ENCODE data around the gene FBLIM1. TPM values are rescaled to one million over a fixed set of nuclear protein-coding genes. Genes with fewer than 3 reads are reported as not detected.
A peak's percentile ranks its signal among the peaks of the same experiment; 100 is the strongest.

FBLIM1 gene
- polyA plus RNA-seq, 4 donors, result 25.5 to 64.6 (median 42.8) TPM

GRCh38 chr1:15764269-15764764 is 5.7 kb downstream of the FBLIM1 start:
- no peak for DNase-seq (ENCODE audit: low read depth in 4 of 4, low spot score in 3 of 4)

GRCh38 chr1:15764890-15765289 is 6.3 kb downstream of the FBLIM1 start:
- no peak for DNase-seq (ENCODE audit: low read depth in 4 of 4, low spot score in 3 of 4)

GRCh38 chr1:15765495-15766194 is 7.0 kb downstream of the FBLIM1 start:
- no peak for DNase-seq (ENCODE audit: low read depth in 4 of 4, low spot score in 3 of 4)

GRCh38 chr1:15767941-15768340 is 9.3 kb downstream of the FBLIM1 start:
- no peak for DNase-seq (ENCODE audit: low read depth in 4 of 4, low spot score in 3 of 4)

GRCh38 chr1:15768388-15768787 is 9.8 kb downstream of the FBLIM1 start:
- DNase-seq (ENCODE audit: low read depth in 4 of 4, low spot score in 3 of 4), result no peak

GRCh38 chr1:15770313-15770962 is 11.8 kb downstream of the FBLIM1 start:
- DNase-seq (ENCODE audit: low read depth in 4 of 4, low spot score in 3 of 4), result no peak

GRCh38 chr1:15771836-15772515 is 13.4 kb downstream of the FBLIM1 start:
- no peak for DNase-seq (ENCODE audit: low read depth in 4 of 4, low spot score in 3 of 4)

GRCh38 chr1:15775706-15776105 is 17.1 kb downstream of the FBLIM1 start:
- DNase-seq (ENCODE audit: low read depth in 4 of 4, low spot score in 3 of 4), result no peak

GRCh38 chr1:15777909-15778707 is 19.5 kb downstream of the FBLIM1 start:
- DNase-seq (ENCODE audit: low read depth in 4 of 4, low spot score in 3 of 4), result no peak

GRCh38 chr1:15785683-15786082 is 27.1 kb downstream of the FBLIM1 start:
- DNase-seq (ENCODE audit: low read depth in 4 of 4, low spot score in 3 of 4), result no peak

- no peak for DNase-seq (ENCODE audit: low read depth in 4 of 4, low spot score in 3 of 4)
These were observed 28.0 kb downstream of the FBLIM1 start for GRCh38 chr1:15786581-15786980.

GRCh38 chr1:15788624-15789301 is 30.2 kb downstream of the FBLIM1 start:
- no peak for DNase-seq (ENCODE audit: low read depth in 4 of 4, low spot score in 3 of 4)

- no peak for DNase-seq (ENCODE audit: low read depth in 4 of 4, low spot score in 3 of 4)
These were observed 37.5 kb downstream of the FBLIM1 start for GRCh38 chr1:15796086-15796462.

- DNase-seq (ENCODE audit: low read depth in 4 of 4, low spot score in 3 of 4), result no peak
These were observed 39.2 kb downstream of the FBLIM1 start for GRCh38 chr1:15797614-15798390.

- no peak for DNase-seq (ENCODE audit: low read depth in 4 of 4, low spot score in 3 of 4)
These were observed 40.6 kb downstream of the FBLIM1 start for GRCh38 chr1:15799004-15799867.

GRCh38 chr1:15799928-15800835 is 41.6 kb downstream of the FBLIM1 start:
- peak; percentile 54 to 70 (median 66) for DNase-seq (ENCODE audit: low read depth in 4 of 4, low spot score in 3 of 4)

- DNase-seq (ENCODE audit: low read depth in 4 of 4, low spot score in 3 of 4), result no peak
These were observed 43.8 kb downstream of the FBLIM1 start for GRCh38 chr1:15802234-15802965.

Data from left renal pelvis (tissue), 4 donors.